Mucosa of descending colon (tissue), 3 donors: ENCODE measurements around the gene IL17RD. TPM values are rescaled to one million over a fixed set of nuclear protein-coding genes. Genes with fewer than 3 reads are reported as not detected.
"Not testable (repeated sequence)": the region's sequence is repeated elsewhere in the genome, so short reads cannot be mapped to it uniquely, and the experiment has no call there.

Source experiments
- ATAC-seq: fragments of 200-7000 bp; cut with Tn5 transposase; one replicate; pipeline ENCODE4 v1.9.1; 2020; ENCODE audit warnings: mild to moderate bottlenecking, moderate library complexity
- DNase-seq, 3 donors: peaks; one replicate each; pipeline ENCODE4 v3.0.0-alpha.2; 2020
- H3K36me3 ChIP-seq: fragments of 200-600 bp; one replicate; pipeline ENCODE4 v1.8.0; 2021; ENCODE audit warnings: low read depth, mild to moderate bottlenecking
- H3K4me1 ChIP-seq: fragments of 200-600 bp; one replicate; pipeline ENCODE4 v1.8.0; 2021; ENCODE audit warnings: low read depth, mild to moderate bottlenecking
- H3K4me3 ChIP-seq: fragments of 200-600 bp; one replicate; pipeline ENCODE4 v1.8.0; 2021; ENCODE audit warnings: mild to moderate bottlenecking
- H3K9me3 ChIP-seq: fragments of 200-600 bp; one replicate; pipeline ENCODE4 v1.8.0; 2021; ENCODE audit warnings: mild to moderate bottlenecking
- intact Hi-C, 2 donors: fragments of 100-400 bp; cut with DNase I in 1 of 2; cut with micrococcal nuclease in 1 of 2; formaldehyde crosslinking; loops; one replicate each; pipeline versions ENCODE4 v1.11.0 to v1.11.1; 2022; cut with DNase I, micrococcal nuclease
- total RNA-seq, 3 donors: library from RNA; stranded (reverse); fragmentation: NEBNext Ultra II Directional in 2 of 3; extraction: Animal tissue kit (Norgen Biotek cat#: 25700) in 2 of 3; gene quantifications; one replicate each; pipeline versions ENCODE4 v1.2.1 to v1.2.4, GENCODE V29; 2021 to 2023
- TF ChIP-seq, protein P1 (sequence below): fragments of 200-600 bp; IDR thresholded peaks from one replicate; pipeline ENCODE4 v1.8.0; 2022; ENCODE audit warnings: antibody characterized with exemption, mild to moderate bottlenecking
- donor health status: DM: no; HTN: no; CAD: no; lungs with moderate emphysema.
- donor health status: DM: no; HTN: no; CAD: no.
- donor health status: DM: no; HTN: yes; CAD: no.

Gene IL17RD
- total RNA-seq, 3 donors from 2014 or later: 1.2 to 14.8 (median 1.4) TPM

GRCh38 chr3:57085211-57085610 lies 79.9 kb downstream of the IL17RD start:
- DNase-seq (no peak), ATAC-seq (no peak)
- intact Hi-C loops: no loop called here
- TF ChIP-seq, protein P1, sequence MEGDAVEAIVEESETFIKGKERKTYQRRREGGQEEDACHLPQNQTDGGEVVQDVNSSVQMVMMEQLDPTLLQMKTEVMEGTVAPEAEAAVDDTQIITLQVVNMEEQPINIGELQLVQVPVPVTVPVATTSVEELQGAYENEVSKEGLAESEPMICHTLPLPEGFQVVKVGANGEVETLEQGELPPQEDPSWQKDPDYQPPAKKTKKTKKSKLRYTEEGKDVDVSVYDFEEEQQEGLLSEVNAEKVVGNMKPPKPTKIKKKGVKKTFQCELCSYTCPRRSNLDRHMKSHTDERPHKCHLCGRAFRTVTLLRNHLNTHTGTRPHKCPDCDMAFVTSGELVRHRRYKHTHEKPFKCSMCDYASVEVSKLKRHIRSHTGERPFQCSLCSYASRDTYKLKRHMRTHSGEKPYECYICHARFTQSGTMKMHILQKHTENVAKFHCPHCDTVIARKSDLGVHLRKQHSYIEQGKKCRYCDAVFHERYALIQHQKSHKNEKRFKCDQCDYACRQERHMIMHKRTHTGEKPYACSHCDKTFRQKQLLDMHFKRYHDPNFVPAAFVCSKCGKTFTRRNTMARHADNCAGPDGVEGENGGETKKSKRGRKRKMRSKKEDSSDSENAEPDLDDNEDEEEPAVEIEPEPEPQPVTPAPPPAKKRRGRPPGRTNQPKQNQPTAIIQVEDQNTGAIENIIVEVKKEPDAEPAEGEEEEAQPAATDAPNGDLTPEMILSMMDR: no peak
- Histone ChIP-seq H3K9me3 (no peaks in the 10 kb centered on the region), H3K36me3 (no peaks in the 10 kb centered on the region), H3K4me1 (no peaks in the 10 kb centered on the region), H3K4me3 (no peak overlapping the region)

GRCh38 chr3:57083266-57083995 lies 81.7 kb downstream of the IL17RD start:
- intact Hi-C loops, ATAC-seq, H3K36me3 ChIP-seq, H3K4me1 ChIP-seq, H3K9me3 ChIP-seq, DNase-seq, H3K4me3 ChIP-seq: not testable (repeated sequence)

DNA sequence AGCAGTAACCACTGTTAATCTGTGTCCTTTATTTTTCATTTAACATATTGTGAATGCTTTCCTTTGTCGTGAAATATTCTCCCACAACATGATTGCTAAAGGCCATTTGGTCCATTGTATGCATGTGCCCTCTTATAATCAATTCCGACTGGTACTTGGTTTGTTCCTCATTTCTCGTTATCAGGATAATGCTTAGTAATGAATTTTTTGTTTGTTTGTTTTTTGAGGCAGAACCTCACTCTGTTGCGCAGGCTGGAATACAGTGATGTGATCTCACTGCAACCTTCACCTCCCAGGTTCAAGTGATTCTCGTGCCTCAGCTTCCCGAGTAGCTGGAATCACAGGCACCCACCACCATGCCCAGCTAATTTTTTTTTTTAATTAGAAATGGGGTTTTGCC lies 82.7 kb downstream of the IL17RD start:
- TF ChIP-seq, protein P1: no peak
- ATAC-seq: no peak
- intact Hi-C loops: no loop called here

DNA sequence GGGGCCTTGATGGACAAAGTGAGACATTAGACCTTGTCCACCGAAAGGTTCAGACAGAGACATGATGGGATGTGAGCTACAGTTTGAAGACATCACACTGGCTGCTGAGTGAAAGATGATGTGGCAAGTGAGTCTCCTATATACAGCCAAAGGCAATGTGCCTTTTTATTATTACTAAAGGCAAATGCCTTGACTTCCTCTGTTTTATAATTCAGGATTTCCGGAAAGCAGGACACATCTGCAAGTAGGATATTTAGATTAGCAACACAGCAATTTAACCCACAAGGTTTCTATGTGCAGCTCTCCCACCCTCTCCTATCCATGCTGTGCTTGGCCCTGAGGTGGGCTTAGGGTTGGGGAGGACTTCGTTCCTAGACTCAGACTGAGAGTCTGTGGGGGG lies 84.0 kb downstream of the IL17RD start:
- ATAC-seq (no peak), DNase-seq (no peak)
- H3K9me3 ChIP-seq: no peaks in the 10 kb centered on the region
- intact Hi-C loops: no loop called here
- peaks cover 4% of the 10 kb centered on the region for H3K4me1 ChIP-seq
- no peak overlapping the region for H3K4me3 ChIP-seq
- TF ChIP-seq, protein P1: no peak
- H3K36me3 ChIP-seq: no peaks in the 10 kb centered on the region

More for the DNA sequence above, 82.7 kb downstream of the IL17RD start:
- Histone ChIP-seq H3K4me3 (no peak overlapping the region), H3K36me3 (no peaks in the 10 kb centered on the region), H3K9me3 (no peaks in the 10 kb centered on the region), H3K4me1 (peaks cover 4% of the 10 kb centered on the region)
- no peak for DNase-seq

- H3K4me1 ChIP-seq: peaks cover 4% of the 10 kb centered on the region
- DNase-seq: no peak
- intact Hi-C loops: no loop called here
- TF ChIP-seq, protein P1: no peak
- H3K4me3 ChIP-seq: no peak overlapping the region
- H3K9me3 ChIP-seq: no peaks in the 10 kb centered on the region
- no peak for ATAC-seq
- no peaks in the 10 kb centered on the region for H3K36me3 ChIP-seq
Measured at GRCh38 chr3:57080171-57080570, 85.0 kb downstream of the IL17RD start.

DNA sequence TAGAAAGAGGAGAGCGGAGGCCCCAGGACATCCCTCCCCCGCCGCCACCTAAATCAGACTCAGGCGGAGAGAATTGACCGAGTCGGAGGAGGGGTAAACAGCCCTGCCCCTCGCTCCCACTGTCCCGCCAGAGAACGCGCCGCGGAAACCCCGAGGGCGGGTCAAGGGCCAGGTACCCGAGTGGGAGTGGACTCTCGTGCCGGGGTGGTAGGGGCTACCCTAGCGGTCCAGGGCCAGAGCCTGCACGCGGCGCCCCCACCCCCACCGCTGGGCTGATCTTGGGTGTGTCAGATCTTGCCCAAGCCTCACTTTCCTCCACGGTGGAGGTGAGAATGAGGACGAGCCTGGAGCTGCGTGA lies 85.7 kb downstream of the IL17RD start:
- intact Hi-C loops: loop anchor here in 1 of 2 donors (5.0 kb wide), 1 partner anchor 72 kb away; no protein-coding TSS in a partner anchor
- peak overlapping the region; percentile 44 for H3K4me3 ChIP-seq
- DNase-seq (peak in 2 of 3 donors; percentile 37 to 61), ATAC-seq (peak; percentile 26)
- no peaks in the 10 kb centered on the region for H3K36me3 ChIP-seq
- TF ChIP-seq, protein P1: no peak
- H3K9me3 ChIP-seq: no peaks in the 10 kb centered on the region
- H3K4me1 ChIP-seq: peaks cover 4% of the 10 kb centered on the region
